Sigmoid colon (tissue), 7 donors: Measurements from ENCODE around the gene MSANTD2. TPM values are rescaled to one million over a fixed set of nuclear protein-coding genes. Genes with fewer than 3 reads are reported as not detected.

Experiments
- DNase-seq: peaks from one replicate; pipeline ENCODE4 v3.0.0-alpha.2; 2019
- H3K27ac ChIP-seq, 4 donors: fragments of 200-600 bp; sonication (generic); one replicate each; pipeline ENCODE4 v1.5.1; 2016 to 2019; ENCODE audit warnings: mild to moderate bottlenecking in 1 of 4
- H3K27me3 ChIP-seq, 3 donors: fragments of 200-600 bp; sonication (generic); one replicate each; pipeline ENCODE4 v1.5.1; 2019; ENCODE audit warnings: mild to moderate bottlenecking in 1 of 3
- H3K36me3 ChIP-seq, 4 donors: fragments of 200-600 bp; sonication (generic); one replicate each; pipeline ENCODE4 v1.5.1; 2016 to 2019
- H3K4me1 ChIP-seq, 4 donors: fragments of 200-600 bp; sonication (generic); one replicate each; pipeline ENCODE4 v1.5.1; 2017 to 2019
- H3K4me3 ChIP-seq, 4 donors: fragments of 200-600 bp; sonication (generic); one replicate each; pipeline ENCODE4 v1.5.1; 2017 to 2019; ENCODE audit warnings: mild to moderate bottlenecking in 2 of 4, moderate library complexity in 1 of 4
- H3K9me3 ChIP-seq, 4 donors: fragments of 200-600 bp in 3 of 4; sonication (generic) in 3 of 4; one replicate each; pipeline versions ENCODE4 v1.5.1 to v1.6.1; 2013 to 2019
- CTCF ChIP-seq, 4 experiments: fragments of 450-650 bp in 3 of 4; fragments of 200-600 bp in 1 of 4; IDR thresholded peaks; one replicate each; pipeline ENCODE4 v1.5.1; 2016 to 2019; ENCODE audit warnings: antibody characterized with exemption in 4 of 4, mild to moderate bottlenecking in 3 of 4, moderate library complexity in 2 of 4
- EP300 ChIP-seq, 4 donors: sonication (generic); formaldehyde crosslinking; IDR thresholded peaks; one replicate each; pipeline ENCODE4 v1.6.1; 2017; ENCODE audit warnings: antibody characterized with exemption in 4 of 4
- POLR2A ChIP-seq, 2 donors: fragments of 450-650 bp; IDR thresholded peaks; one replicate each; pipeline ENCODE4 v1.6.1; 2016; ENCODE audit warnings: antibody characterized with exemption in 2 of 2, mild to moderate bottlenecking in 2 of 2, moderate library complexity in 2 of 2
- POLR2AphosphoS5 ChIP-seq, 4 donors: sonication (generic); formaldehyde crosslinking; IDR thresholded peaks; one replicate each; pipeline ENCODE4 v1.6.1; 2017; ENCODE audit warnings: antibody characterized with exemption in 4 of 4
- WGBS, 2 donors: extraction: QIAGEN DNeasy Blood & Tissue Kit; methylation state at CpG; one replicate each; pipeline ENCODE4 v1.1.7; 2013; 5-methylcytosine and 5-hydroxymethylcytosine counted together
- intact Hi-C: fragments of 100-400 bp; cut with DNase I; formaldehyde crosslinking; loops from one replicate; pipeline ENCODE4 v1.15.1; 2023
- polyA plus RNA-seq, 3 donors: library from polyadenylated mRNA; stranded (reverse); fragments of 200-250 nt; gene quantifications; one replicate each; pipeline ENCODE4 v1.2.3, GENCODE V29; 2013
- total RNA-seq, 4 donors: library from RNA; depleted of rRNA; stranded (reverse); fragments of >200 nt; gene quantifications; one replicate each; pipeline ENCODE4 v1.1.0, GENCODE V29; 2016
- donor health status: healthy with polysubstance abuse.
- donor health status: Bipolar disorder and iron deficiency.
- donor health status: healthy.

MSANTD2 gene
- total and polyA plus RNA-seq, 7 donors, result 1.6 to 23.8 (median 8.6) TPM

GRCh38 chr11:124747406-124748099, 52.7 kb downstream of the MSANTD2 start:
- Histone ChIP-seq H3K27me3 (peaks cover 29 to 97% (median 93%) of the 10 kb centered on the region in 3 donors), H3K36me3 (no peaks in the 10 kb centered on the region), H3K9me3 (no peaks in the 10 kb centered on the region), H3K4me3 (no peak overlapping the region), H3K27ac (peak overlapping the region in 1 of 4 donors; percentile 41), H3K4me1 (peaks cover 0 to 30% (median 21%) of the 10 kb centered on the region in 4 donors)
- no peak for DNase-seq
- WGBS, 2 donors, result 73 to 75% methylated on average over 14 of the region's 14 CpGs
- TF ChIP-seq POLR2AphosphoS5 (IDR thresholded peaks at IDR 0.05) (no peak), EP300 (IDR thresholded peaks at IDR 0.05) (no peak)
- intact Hi-C loops, result no loop called here

GRCh38 chr11:124746621-124747243, 53.5 kb downstream of the MSANTD2 start:
- peak overlapping the region; percentile 11 to 49 (median 44) for H3K4me3 ChIP-seq
- intact Hi-C loops, result no loop called here
- TF ChIP-seq POLR2AphosphoS5 (IDR thresholded peaks at IDR 0.05) (peak in 3 of 4 donors; percentile 45 to 75 (median 54)), POLR2A (IDR thresholded peaks at IDR 0.05) (peak in 1 of 2 donors; percentile 64), EP300 (IDR thresholded peaks at IDR 0.05) (no peak), CTCF (IDR thresholded peaks at IDR 0.05) (peak in 1 of 4 experiments; percentile 21)
- H3K4me1 ChIP-seq, result peaks cover 0 to 27% (median 21%) of the 10 kb centered on the region in 4 donors
- no peaks in the 10 kb centered on the region for H3K9me3 ChIP-seq
- DNase-seq, result no peak
- 0 to 2% methylated on average over 37 of the region's 37 CpGs for WGBS, 2 donors
- H3K27me3 ChIP-seq, result peaks cover 29 to 97% (median 93%) of the 10 kb centered on the region in 3 donors
- no peaks in the 10 kb centered on the region for H3K36me3 ChIP-seq
- H3K27ac ChIP-seq, result peak overlapping the region in 3 of 4 donors; percentile 40 to 59 (median 41)

- WGBS, 2 donors, result 2 to 5% methylated on average over 41 of the region's 41 CpGs
- no peak for DNase-seq
- intact Hi-C loops, result no loop called here
- TF ChIP-seq EP300 (IDR thresholded peaks at IDR 0.05), result no peak
- no peak for TF ChIP-seq POLR2A (IDR thresholded peaks at IDR 0.05)
- TF ChIP-seq POLR2AphosphoS5 (IDR thresholded peaks at IDR 0.05), result no peak
- no peak for TF ChIP-seq CTCF (IDR thresholded peaks at IDR 0.05)
- H3K27ac ChIP-seq, result peak overlapping the region in 2 of 4 donors; percentile 41 to 59
- peak overlapping the region; percentile 11 to 49 (median 44) for H3K4me3 ChIP-seq
- no peaks in the 10 kb centered on the region for H3K9me3 ChIP-seq
- H3K27me3 ChIP-seq, result peaks cover 31 to 97% (median 94%) of the 10 kb centered on the region in 3 donors
- no peaks in the 10 kb centered on the region for H3K36me3 ChIP-seq
- H3K4me1 ChIP-seq, result peaks cover 0 to 24% (median 21%) of the 10 kb centered on the region in 4 donors
These were observed 54.2 kb downstream of the MSANTD2 start for GRCh38 chr11:124745835-124746620.

GRCh38 chr11:124745270-124745834, 54.9 kb downstream of the MSANTD2 start:
- DNase-seq, result no peak
- WGBS, 2 donors, result 39 to 66% methylated on average over 44 of the region's 44 CpGs
- no peaks in the 10 kb centered on the region for H3K9me3 ChIP-seq
- no peak for TF ChIP-seq CTCF (IDR thresholded peaks at IDR 0.05)
- TF ChIP-seq POLR2A (IDR thresholded peaks at IDR 0.05), result no peak
- no peak for TF ChIP-seq EP300 (IDR thresholded peaks at IDR 0.05)
- no peak for TF ChIP-seq POLR2AphosphoS5 (IDR thresholded peaks at IDR 0.05)
- H3K27ac ChIP-seq, result no peak overlapping the region
- peaks cover 0 to 27% (median 25%) of the 10 kb centered on the region in 4 donors for H3K4me1 ChIP-seq
- H3K4me3 ChIP-seq, result peak overlapping the region in 2 of 4 donors; percentile 4 to 7
- H3K27me3 ChIP-seq, result peaks cover 34 to 97% (median 90%) of the 10 kb centered on the region in 3 donors
- no peaks in the 10 kb centered on the region for H3K36me3 ChIP-seq
- intact Hi-C loops, result no loop called here
